Esophagus squamous epithelium (tissue), 5 donors: Measurements from ENCODE around the gene AOPEP. TPM values are rescaled to one million over a fixed set of nuclear protein-coding genes. Genes with fewer than 3 reads are reported as not detected.

Source experiments
- DNase-seq: peaks from one replicate; lab custom pipeline; 2025; lab: John Stamatoyannopoulos, UW
- H3K27ac ChIP-seq, 4 donors: fragments of 200-600 bp; sonication (generic); one replicate each; pipeline ENCODE4 v1.5.1; 2016 to 2019; ENCODE audit warnings: mild to moderate bottlenecking in 1 of 4
- H3K27me3 ChIP-seq, 4 donors: fragments of 200-600 bp; sonication (generic); 1 replicate in 3 of 4; 2 replicates in 1 of 4; pipeline versions ENCODE4 v1.5.1 to v1.6.0; 2017 to 2021; ENCODE audit warnings: antibody characterized with exemption in 1 of 4
- H3K36me3 ChIP-seq, 3 donors: fragments of 200-600 bp; sonication (generic); one replicate each; pipeline ENCODE4 v1.5.1; 2016 to 2019
- H3K4me1 ChIP-seq, 3 donors: fragments of 200-600 bp; sonication (generic); one replicate each; pipeline ENCODE4 v1.5.1; 2017 to 2019
- H3K4me3 ChIP-seq, 4 donors: fragments of 200-600 bp; sonication (generic); 1 replicate in 3 of 4; 2 replicates in 1 of 4; pipeline ENCODE4 v1.5.1; 2016 to 2019; ENCODE audit warnings: mild to moderate bottlenecking in 2 of 4, moderate library complexity in 1 of 4
- H3K9me3 ChIP-seq, 3 donors: fragments of 200-600 bp; sonication (generic); one replicate each; pipeline ENCODE4 v1.5.1; 2016 to 2019
- POLR2A ChIP-seq, 4 donors: fragments of 450-650 bp; IDR thresholded peaks; one replicate each; pipeline ENCODE4 v1.6.1; 2017; ENCODE audit warnings: antibody characterized with exemption in 4 of 4, mild to moderate bottlenecking in 4 of 4, moderate library complexity in 3 of 4
- WGBS, 2 donors: methylation state at CpG; one replicate each; pipeline ENCODE4 v1.1.5; 2018; 5-methylcytosine and 5-hydroxymethylcytosine counted together
- intact Hi-C: fragments of 100-400 bp; cut with DNase I; formaldehyde crosslinking; loops from one replicate; pipeline ENCODE4 v1.15.0; 2022
- total RNA-seq, 4 donors: library from RNA; depleted of rRNA; stranded (reverse); fragments of >200 nt; gene quantifications; one replicate each; pipeline ENCODE4 v1.1.0, GENCODE V29; 2016
- TF ChIP-seq, protein P1 (sequence below), 6 experiments: fragments of 450-650 bp in 4 of 6; fragments of 200-600 bp in 2 of 6; sonication (generic) in 2 of 6; IDR thresholded peaks; one replicate each; pipeline ENCODE4 v1.5.1; 2016 to 2019; ENCODE audit warnings: antibody characterized with exemption in 6 of 6, mild to moderate bottlenecking in 4 of 6, moderate library complexity in 4 of 6
- donor health status: DM: yes; HTN: yes; CAD: no.

AOPEP gene
- total RNA-seq, 4 donors from 2014 or later: 101 to 300 (median 115) TPM

DNA sequence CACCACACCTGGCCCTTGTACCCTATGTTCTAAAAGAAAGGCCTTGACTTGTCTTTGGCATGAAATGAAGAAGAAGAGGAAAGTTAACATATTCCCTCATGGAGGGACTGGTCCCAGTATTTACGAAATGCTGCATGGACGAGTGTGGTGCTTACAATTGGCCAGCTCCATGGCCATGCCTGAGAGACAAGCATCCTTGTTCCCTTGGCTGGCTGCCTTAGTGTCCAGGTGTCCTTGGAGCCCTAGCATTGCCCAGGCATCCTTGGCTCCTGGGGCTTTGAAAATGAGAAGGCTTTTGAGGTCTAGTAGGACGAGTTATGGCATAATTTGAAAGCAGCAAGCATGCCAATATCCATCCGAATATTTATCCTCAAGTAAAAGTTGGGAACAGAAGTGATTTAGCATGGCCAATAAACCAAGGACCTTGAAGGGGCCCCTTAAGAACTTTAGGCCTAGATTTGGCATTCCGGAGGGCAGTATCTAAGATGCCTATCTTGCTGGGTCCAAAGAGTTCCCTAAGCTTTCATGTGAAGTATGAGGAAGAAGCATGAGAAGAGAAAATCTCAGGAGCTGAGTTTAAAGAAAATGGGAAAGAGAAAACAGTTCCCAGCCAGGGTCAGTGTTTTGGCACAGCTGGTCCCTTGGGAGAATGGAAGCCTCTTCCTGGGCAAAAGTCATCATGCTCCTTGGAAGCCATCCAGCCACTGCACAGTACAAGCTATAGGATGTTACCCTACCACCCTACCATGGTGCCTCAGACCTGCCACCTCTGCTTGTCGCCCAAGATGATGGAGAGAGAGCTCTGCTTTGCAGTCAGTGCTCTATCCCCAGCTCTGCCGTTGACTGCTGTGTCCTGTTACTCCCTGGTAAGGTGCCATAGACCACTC, 91.0 kb downstream of the AOPEP start:
- Histone ChIP-seq H3K4me3 (no peak overlapping the region), H3K9me3 (no peaks in the 10 kb centered on the region), H3K27ac (peak overlapping the region; percentile 35 to 79 (median 60)), H3K36me3 (no peaks in the 10 kb centered on the region), H3K27me3 (no peaks in the 10 kb centered on the region), H3K4me1 (peaks cover 8 to 58% (median 17%) of the 10 kb centered on the region in 3 donors)
- TF ChIP-seq, protein P1, sequence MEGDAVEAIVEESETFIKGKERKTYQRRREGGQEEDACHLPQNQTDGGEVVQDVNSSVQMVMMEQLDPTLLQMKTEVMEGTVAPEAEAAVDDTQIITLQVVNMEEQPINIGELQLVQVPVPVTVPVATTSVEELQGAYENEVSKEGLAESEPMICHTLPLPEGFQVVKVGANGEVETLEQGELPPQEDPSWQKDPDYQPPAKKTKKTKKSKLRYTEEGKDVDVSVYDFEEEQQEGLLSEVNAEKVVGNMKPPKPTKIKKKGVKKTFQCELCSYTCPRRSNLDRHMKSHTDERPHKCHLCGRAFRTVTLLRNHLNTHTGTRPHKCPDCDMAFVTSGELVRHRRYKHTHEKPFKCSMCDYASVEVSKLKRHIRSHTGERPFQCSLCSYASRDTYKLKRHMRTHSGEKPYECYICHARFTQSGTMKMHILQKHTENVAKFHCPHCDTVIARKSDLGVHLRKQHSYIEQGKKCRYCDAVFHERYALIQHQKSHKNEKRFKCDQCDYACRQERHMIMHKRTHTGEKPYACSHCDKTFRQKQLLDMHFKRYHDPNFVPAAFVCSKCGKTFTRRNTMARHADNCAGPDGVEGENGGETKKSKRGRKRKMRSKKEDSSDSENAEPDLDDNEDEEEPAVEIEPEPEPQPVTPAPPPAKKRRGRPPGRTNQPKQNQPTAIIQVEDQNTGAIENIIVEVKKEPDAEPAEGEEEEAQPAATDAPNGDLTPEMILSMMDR (IDR thresholded peaks at IDR 0.05): no peak
- TF ChIP-seq POLR2A (IDR thresholded peaks at IDR 0.05): no peak
- DNase-seq: no peak
- intact Hi-C loops: no loop called here
- WGBS, 2 donors: 82% methylated on average over 4 to 6 of the region's 7 CpGs

DNA sequence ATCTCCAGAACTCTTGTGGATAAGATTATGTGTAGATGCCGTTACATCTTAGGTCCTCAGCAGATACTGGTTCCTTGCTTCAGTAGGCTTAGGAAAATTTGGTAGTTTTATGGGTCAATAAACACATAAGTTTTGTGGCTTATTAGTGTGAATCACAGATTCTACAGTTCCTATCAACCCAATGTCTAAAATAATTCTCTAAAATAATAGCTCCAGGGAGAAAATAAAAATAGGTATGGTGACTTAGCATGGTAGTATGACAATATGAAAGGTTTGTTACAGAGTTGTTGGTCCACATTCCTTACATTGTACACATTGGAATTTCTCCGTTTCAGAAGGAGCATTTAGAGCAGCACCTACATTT, 91.7 kb downstream of the AOPEP start:
- WGBS, 2 donors: 57 to 72% methylated on average over 2 of the region's 2 CpGs

DNA sequence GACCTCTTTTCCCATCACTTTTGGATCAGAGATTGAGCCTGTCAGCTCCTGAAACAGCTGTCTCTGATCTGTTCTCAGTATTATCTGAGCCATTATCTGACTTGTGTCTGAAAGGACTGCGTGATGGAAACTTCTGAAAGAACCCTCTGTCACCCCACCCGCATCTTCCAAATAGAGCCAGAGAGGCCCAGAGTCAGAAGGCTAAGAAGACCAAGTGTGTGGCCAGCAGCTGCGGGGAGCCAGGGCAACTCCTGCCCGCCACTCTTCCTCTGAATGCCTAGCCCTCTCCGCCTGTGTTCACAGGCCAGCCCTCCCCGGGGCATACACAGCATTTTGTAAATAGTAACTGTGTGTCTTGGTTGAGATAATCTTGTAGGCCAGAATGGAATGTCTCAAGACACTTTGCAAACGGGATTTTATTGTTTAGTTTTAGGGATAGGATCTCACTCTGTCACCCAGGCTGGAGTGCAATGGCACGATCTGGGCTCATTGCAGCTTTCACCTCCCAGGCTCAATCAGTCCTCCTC, 92.7 kb downstream of the AOPEP start:
- Histone ChIP-seq H3K4me1 (peaks cover 8 to 56% (median 17%) of the 10 kb centered on the region in 3 donors), H3K9me3 (no peaks in the 10 kb centered on the region), H3K36me3 (no peaks in the 10 kb centered on the region), H3K27ac (peak overlapping the region; percentile 52 to 89 (median 78)), H3K27me3 (no peaks in the 10 kb centered on the region), H3K4me3 (no peak overlapping the region)
- 50 to 72% methylated on average over 7 to 8 of the region's 8 CpGs for WGBS, 2 donors
- TF ChIP-seq, protein P1 (IDR thresholded peaks at IDR 0.05): no peak
- no peak for TF ChIP-seq POLR2A (IDR thresholded peaks at IDR 0.05)
- DNase-seq: no peak
- intact Hi-C loops: no loop called here

More for the DNA sequence above, 91.7 kb downstream of the AOPEP start:
- Histone ChIP-seq H3K27me3 (no peaks in the 10 kb centered on the region), H3K4me1 (peaks cover 8 to 60% (median 17%) of the 10 kb centered on the region in 3 donors), H3K9me3 (no peaks in the 10 kb centered on the region), H3K36me3 (no peaks in the 10 kb centered on the region), H3K27ac (peak overlapping the region; percentile 52 to 89 (median 78)), H3K4me3 (no peak overlapping the region)
- no peak for TF ChIP-seq POLR2A (IDR thresholded peaks at IDR 0.05)
- TF ChIP-seq, protein P1 (IDR thresholded peaks at IDR 0.05): no peak
- DNase-seq: no peak
- intact Hi-C loops: no loop called here

DNA sequence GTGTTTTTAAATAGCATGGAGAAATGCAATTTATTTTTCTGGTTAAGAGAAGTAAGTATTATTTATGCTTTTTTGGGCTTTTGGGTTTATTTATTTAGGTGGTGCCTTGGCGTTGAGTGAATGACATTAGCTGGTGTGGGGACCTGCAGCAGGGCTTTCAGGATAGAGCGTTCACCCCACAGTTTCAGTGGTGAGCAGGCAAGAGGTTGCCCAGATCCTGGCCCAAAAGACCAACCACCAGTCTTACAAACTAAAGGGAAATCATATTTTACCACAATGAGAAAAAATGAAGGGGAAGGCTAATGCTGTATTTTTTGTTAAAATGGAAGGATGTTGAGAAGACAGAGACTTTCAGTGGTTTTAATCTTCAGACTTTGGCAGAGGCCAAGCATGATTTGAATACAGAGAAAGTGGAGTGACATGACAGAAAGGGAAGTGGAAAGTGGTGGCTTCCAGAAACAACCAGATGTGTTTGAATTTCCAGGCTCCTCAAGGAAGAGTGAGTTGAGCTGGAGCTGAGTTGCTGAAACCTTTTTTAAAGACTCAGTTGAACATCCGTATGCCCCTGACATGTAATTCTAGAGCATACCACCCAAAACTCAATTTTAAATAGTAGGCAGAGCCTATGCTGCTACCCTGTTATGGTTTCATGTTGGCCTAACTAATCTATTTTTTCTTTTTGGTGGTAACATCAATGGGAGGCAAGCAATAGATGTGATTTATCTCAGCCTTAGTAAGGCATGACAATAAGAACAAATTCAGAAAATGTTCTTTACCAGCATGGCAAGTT, 94.8 kb downstream of the AOPEP start:
- WGBS, 2 donors: 77 to 92% methylated on average over 3 of the region's 3 CpGs
- DNase-seq: no peak
- intact Hi-C loops: no loop called here
- Histone ChIP-seq H3K27ac (peak overlapping the region in 2 of 4 donors; percentile 10 to 39), H3K4me1 (peaks cover 8 to 70% (median 17%) of the 10 kb centered on the region in 3 donors), H3K36me3 (no peaks in the 10 kb centered on the region), H3K27me3 (no peaks in the 10 kb centered on the region), H3K4me3 (no peak overlapping the region), H3K9me3 (no peaks in the 10 kb centered on the region)
- TF ChIP-seq, protein P1 (IDR thresholded peaks at IDR 0.05): no peak
